ENCODE data around the gene ASIC2. TPM values are rescaled to one million over a fixed set of nuclear protein-coding genes. Genes with fewer than 3 reads are reported as not detected.

Gene ASIC2
- total RNA-seq, 1 donor from 2014 or later: 0.36 TPM

GRCh38 chr17:33290253-33290652 lies 2.8 kb downstream of the ASIC2 start:
- FAIRE-seq: no peak
- peaks cover 78% of the 10 kb centered on the region for H3K27me3 Mint-ChIP-seq (ENCODE audit: low read depth, unreplicated experiment)
- Histone ChIP-seq H3K79me2 (ENCODE audit: insufficient read depth, low read length) (no peaks in the 10 kb centered on the region), H3K9ac (ENCODE audit: low read length) (no peak overlapping the region), H3K27me3 (ENCODE audit: insufficient read depth, low read length) (peaks cover 51% of the 10 kb centered on the region), H2AFZ (ENCODE audit: low read depth, low read length) (no peak overlapping the region), H4K20me1 (ENCODE audit: insufficient read depth, low read length) (no peaks in the 10 kb centered on the region), H3K4me2 (ENCODE audit: low read length) (no peak overlapping the region), H3K9me3 (ENCODE audit: insufficient read depth, low read depth, low read length) (no peaks in the 10 kb centered on the region), H3K36me3 (ENCODE audit: insufficient read depth, low read length) (no peaks in the 10 kb centered on the region), H3K4me3 (ENCODE audit: insufficient read depth, low read depth, low read length) (no peak overlapping the region), H3K27ac (ENCODE audit: low read depth, low read length) (no peak overlapping the region), H3K4me1 (ENCODE audit: insufficient read depth, low read length) (no peaks in the 10 kb centered on the region)
- peaks cover 2% of the 10 kb centered on the region for H3K4me1 Mint-ChIP-seq (ENCODE audit: low read depth, unreplicated experiment)
- no peak for DNase-seq (ENCODE audit: low read depth)
- H3K4me3 Mint-ChIP-seq (ENCODE audit: unreplicated experiment): no peak overlapping the region
- no peaks in the 10 kb centered on the region for H3K9me3 Mint-ChIP-seq (ENCODE audit: unreplicated experiment)
- no peaks in the 10 kb centered on the region for H3K36me3 Mint-ChIP-seq (ENCODE audit: low read depth, unreplicated experiment)
- no peak for TF ChIP-seq EZH2 (IDR thresholded peaks at IDR 0.05; ENCODE audit: insufficient read depth, low read length)
- TF ChIP-seq, protein P1, sequence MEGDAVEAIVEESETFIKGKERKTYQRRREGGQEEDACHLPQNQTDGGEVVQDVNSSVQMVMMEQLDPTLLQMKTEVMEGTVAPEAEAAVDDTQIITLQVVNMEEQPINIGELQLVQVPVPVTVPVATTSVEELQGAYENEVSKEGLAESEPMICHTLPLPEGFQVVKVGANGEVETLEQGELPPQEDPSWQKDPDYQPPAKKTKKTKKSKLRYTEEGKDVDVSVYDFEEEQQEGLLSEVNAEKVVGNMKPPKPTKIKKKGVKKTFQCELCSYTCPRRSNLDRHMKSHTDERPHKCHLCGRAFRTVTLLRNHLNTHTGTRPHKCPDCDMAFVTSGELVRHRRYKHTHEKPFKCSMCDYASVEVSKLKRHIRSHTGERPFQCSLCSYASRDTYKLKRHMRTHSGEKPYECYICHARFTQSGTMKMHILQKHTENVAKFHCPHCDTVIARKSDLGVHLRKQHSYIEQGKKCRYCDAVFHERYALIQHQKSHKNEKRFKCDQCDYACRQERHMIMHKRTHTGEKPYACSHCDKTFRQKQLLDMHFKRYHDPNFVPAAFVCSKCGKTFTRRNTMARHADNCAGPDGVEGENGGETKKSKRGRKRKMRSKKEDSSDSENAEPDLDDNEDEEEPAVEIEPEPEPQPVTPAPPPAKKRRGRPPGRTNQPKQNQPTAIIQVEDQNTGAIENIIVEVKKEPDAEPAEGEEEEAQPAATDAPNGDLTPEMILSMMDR (IDR thresholded peaks at IDR 0.05; ENCODE audit: insufficient read depth, low read depth, low read length): no peak
- no peak overlapping the region for H3K27ac Mint-ChIP-seq (ENCODE audit: unreplicated experiment)

DNA sequence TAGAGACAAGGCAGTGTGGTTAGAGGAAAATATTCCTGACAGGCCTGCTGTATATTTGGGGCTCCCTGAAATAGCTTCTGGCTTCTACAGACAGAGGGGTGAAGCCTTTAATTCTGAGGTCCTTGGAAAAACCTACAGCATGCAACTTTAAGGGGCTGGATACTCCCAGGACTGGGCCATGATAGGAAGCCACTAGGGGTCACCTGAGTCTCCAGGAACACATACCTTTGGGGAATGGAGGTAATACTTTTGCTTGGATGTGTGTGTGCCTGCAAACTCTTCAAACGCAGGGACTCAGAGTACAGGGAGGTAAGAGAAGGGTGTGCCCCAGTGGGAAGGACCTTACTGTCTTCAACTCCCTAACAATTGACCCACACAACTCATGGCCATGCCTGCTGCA lies 4.1 kb downstream of the ASIC2 start:
- H3K9me3 Mint-ChIP-seq (ENCODE audit: unreplicated experiment): no peaks in the 10 kb centered on the region
- H3K4me1 ChIP-seq (ENCODE audit: insufficient read depth, low read length): peaks cover 3% of the 10 kb centered on the region
- H3K4me1 Mint-ChIP-seq (ENCODE audit: low read depth, unreplicated experiment): peaks cover 2% of the 10 kb centered on the region
- no peak overlapping the region for H3K4me3 Mint-ChIP-seq (ENCODE audit: unreplicated experiment)
- H3K27ac Mint-ChIP-seq (ENCODE audit: unreplicated experiment): no peak overlapping the region
- H3K9ac ChIP-seq (ENCODE audit: low read length): no peak overlapping the region
- no peak for FAIRE-seq
- no peak overlapping the region for H2AFZ ChIP-seq (ENCODE audit: low read depth, low read length)
- no peaks in the 10 kb centered on the region for H3K36me3 Mint-ChIP-seq (ENCODE audit: low read depth, unreplicated experiment)
- peaks cover 42% of the 10 kb centered on the region for H3K27me3 ChIP-seq (ENCODE audit: insufficient read depth, low read length)
- H3K27ac ChIP-seq (ENCODE audit: low read depth, low read length): no peak overlapping the region
- TF ChIP-seq EZH2 (IDR thresholded peaks at IDR 0.05; ENCODE audit: insufficient read depth, low read length): no peak
- TF ChIP-seq, protein P1 (IDR thresholded peaks at IDR 0.05; ENCODE audit: insufficient read depth, low read depth, low read length): no peak
- H4K20me1 ChIP-seq (ENCODE audit: insufficient read depth, low read length): no peaks in the 10 kb centered on the region
- H3K4me2 ChIP-seq (ENCODE audit: low read length): no peak overlapping the region
- H3K27me3 Mint-ChIP-seq (ENCODE audit: low read depth, unreplicated experiment): peaks cover 69% of the 10 kb centered on the region
- no peak overlapping the region for H3K4me3 ChIP-seq (ENCODE audit: insufficient read depth, low read depth, low read length)
- H3K79me2 ChIP-seq (ENCODE audit: insufficient read depth, low read length): no peaks in the 10 kb centered on the region
- no peaks in the 10 kb centered on the region for H3K36me3 ChIP-seq (ENCODE audit: insufficient read depth, low read length)
- no peak for DNase-seq (ENCODE audit: low read depth)
- H3K9me3 ChIP-seq (ENCODE audit: insufficient read depth, low read depth, low read length): no peaks in the 10 kb centered on the region

DNA sequence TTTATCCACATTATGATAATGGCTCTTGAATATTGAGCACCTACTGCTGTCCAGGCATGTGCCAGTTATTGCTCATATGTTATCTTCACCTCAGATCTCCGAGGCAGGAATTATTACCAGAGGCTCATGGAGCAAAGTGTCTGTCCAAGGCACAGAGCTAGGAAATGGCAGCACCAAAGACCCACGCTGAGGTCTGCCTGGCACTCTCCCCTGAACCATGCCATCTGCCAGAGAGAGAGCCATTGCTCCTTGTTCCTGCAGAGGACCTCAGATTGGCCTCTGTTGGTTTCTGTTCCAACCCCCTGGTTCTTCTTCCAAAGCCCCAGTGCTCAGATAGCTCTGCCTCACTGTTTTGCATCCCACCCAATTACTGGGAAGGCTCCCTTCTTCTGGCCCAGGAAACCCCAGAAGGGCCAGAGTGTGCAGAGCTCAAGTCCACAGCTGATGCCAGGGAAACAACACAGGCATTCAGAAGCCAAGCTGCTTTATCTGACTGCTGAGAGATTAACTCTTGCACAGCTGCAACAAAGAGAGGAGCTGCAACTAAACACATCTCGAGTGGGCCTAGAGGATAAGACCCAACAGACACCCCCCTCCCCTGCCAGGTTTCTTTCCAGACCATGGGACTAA lies 5.9 kb downstream of the ASIC2 start:
- FAIRE-seq (no peak), DNase-seq (ENCODE audit: low read depth) (no peak)
- Mint-ChIP-seq H3K36me3 (ENCODE audit: low read depth, unreplicated experiment) (no peaks in the 10 kb centered on the region), H3K4me3 (ENCODE audit: unreplicated experiment) (no peak overlapping the region), H3K27ac (ENCODE audit: unreplicated experiment) (no peak overlapping the region), H3K27me3 (ENCODE audit: low read depth, unreplicated experiment) (peaks cover 69% of the 10 kb centered on the region), H3K9me3 (ENCODE audit: unreplicated experiment) (peaks cover 2% of the 10 kb centered on the region), H3K4me1 (ENCODE audit: low read depth, unreplicated experiment) (peaks cover 2% of the 10 kb centered on the region)
- Histone ChIP-seq H3K27ac (ENCODE audit: low read depth, low read length) (no peak overlapping the region), H4K20me1 (ENCODE audit: insufficient read depth, low read length) (no peaks in the 10 kb centered on the region), H3K9ac (ENCODE audit: low read length) (no peak overlapping the region), H3K79me2 (ENCODE audit: insufficient read depth, low read length) (no peaks in the 10 kb centered on the region), H3K4me3 (ENCODE audit: insufficient read depth, low read depth, low read length) (no peak overlapping the region), H3K27me3 (ENCODE audit: insufficient read depth, low read length) (peaks cover 36% of the 10 kb centered on the region), H3K36me3 (ENCODE audit: insufficient read depth, low read length) (no peaks in the 10 kb centered on the region), H3K9me3 (ENCODE audit: insufficient read depth, low read depth, low read length) (no peaks in the 10 kb centered on the region), H3K4me2 (ENCODE audit: low read length) (no peak overlapping the region), H2AFZ (ENCODE audit: low read depth, low read length) (no peak overlapping the region), H3K4me1 (ENCODE audit: insufficient read depth, low read length) (peaks cover 3% of the 10 kb centered on the region)
- no peak for TF ChIP-seq EZH2 (IDR thresholded peaks at IDR 0.05; ENCODE audit: insufficient read depth, low read length)
- TF ChIP-seq, protein P1 (IDR thresholded peaks at IDR 0.05; ENCODE audit: insufficient read depth, low read depth, low read length): no peak

Data from astrocyte (in vitro differentiated cells and primary cell).